ENCODE measurements around the gene NT5DC1.

The NT5DC1 gene

GRCh38 chr6:116286773-116287358 lies 186.2 kb downstream of the NT5DC1 start:
- Histone ChIP-seq H3K4me2 (ENCODE audit: low read depth, low read length) (no peak overlapping the region), H3K36me3 (replicated peaks; ENCODE audit: insufficient read depth, low read length) (no peaks in the 10 kb centered on the region), H3K27me3 (replicated peaks; ENCODE audit: insufficient read depth, low read length) (no peaks in the 10 kb centered on the region), H3K9ac (ENCODE audit: low read length) (no peak overlapping the region), H3K9me3 (replicated peaks; ENCODE audit: insufficient read depth, low read length) (no peaks in the 10 kb centered on the region), H3K27ac (ENCODE audit: low read length) (no peak overlapping the region), H3K4me1 (ENCODE audit: low read length) (peaks cover 4% of the 10 kb centered on the region), H2AFZ (ENCODE audit: low read length) (no peak overlapping the region), H3K4me3 (ENCODE audit: low read length) (no peak overlapping the region), H3F3A (ENCODE audit: insufficient read depth, low read length) (no peaks in the 10 kb centered on the region), H4K20me1 (ENCODE audit: insufficient read depth, low read length) (no peaks in the 10 kb centered on the region), H3K79me2 (ENCODE audit: low read length) (no peaks in the 10 kb centered on the region), H3K9me2 (replicated peaks; ENCODE audit: insufficient read depth, low read length) (no peaks in the 10 kb centered on the region)
- no peak for TF ChIP-seq EZH2phosphoT487 (IDR thresholded peaks at IDR 0.05; ENCODE audit: low read length)
- TF ChIP-seq EZH2 (optimal IDR thresholded peaks at IDR 0.05; ENCODE audit: low read depth, low read length) = no peak
- no peak for TF ChIP-seq CTCF (IDR thresholded peaks at IDR 0.05; ENCODE audit: low read length)
- DNase-seq = no peak

- no peaks in the 10 kb centered on the region for H3K36me3 ChIP-seq (replicated peaks; ENCODE audit: insufficient read depth, low read length)
- H3K27me3 ChIP-seq (replicated peaks; ENCODE audit: insufficient read depth, low read length) = no peaks in the 10 kb centered on the region
- no peak overlapping the region for H2AFZ ChIP-seq (ENCODE audit: low read length)
- no peaks in the 10 kb centered on the region for H4K20me1 ChIP-seq (ENCODE audit: insufficient read depth, low read length)
- DNase-seq = peak; percentile 43
- H3K79me2 ChIP-seq (ENCODE audit: low read length) = no peaks in the 10 kb centered on the region
- no peak overlapping the region for H3K9ac ChIP-seq (ENCODE audit: low read length)
- no peak overlapping the region for H3K27ac ChIP-seq (ENCODE audit: low read length)
- TF ChIP-seq EZH2phosphoT487 (IDR thresholded peaks at IDR 0.05; ENCODE audit: low read length) (no peak), CTCF (IDR thresholded peaks at IDR 0.05; ENCODE audit: low read length) (peak; percentile 74)
- H3K4me3 ChIP-seq (ENCODE audit: low read length) = no peak overlapping the region
- H3F3A ChIP-seq (ENCODE audit: insufficient read depth, low read length) = no peaks in the 10 kb centered on the region
- H3K9me2 ChIP-seq (replicated peaks; ENCODE audit: insufficient read depth, low read length) = no peaks in the 10 kb centered on the region
- H3K4me1 ChIP-seq (ENCODE audit: low read length) = peaks cover 10% of the 10 kb centered on the region
- no peak overlapping the region for H3K4me2 ChIP-seq (ENCODE audit: low read depth, low read length)
- H3K9me3 ChIP-seq (replicated peaks; ENCODE audit: insufficient read depth, low read length) = no peaks in the 10 kb centered on the region
Measured at GRCh38 chr6:116287689-116288282, 187.1 kb downstream of the NT5DC1 start.

GRCh38 chr6:116289876-116290275 lies 189.2 kb downstream of the NT5DC1 start:
- no peaks in the 10 kb centered on the region for H3K36me3 ChIP-seq (replicated peaks; ENCODE audit: insufficient read depth, low read length)
- H3K9me2 ChIP-seq (replicated peaks; ENCODE audit: insufficient read depth, low read length) = no peaks in the 10 kb centered on the region
- peaks cover 10% of the 10 kb centered on the region for H3K4me1 ChIP-seq (ENCODE audit: low read length)
- H3K27me3 ChIP-seq (replicated peaks; ENCODE audit: insufficient read depth, low read length) = no peaks in the 10 kb centered on the region
- TF ChIP-seq EZH2 (optimal IDR thresholded peaks at IDR 0.05; ENCODE audit: low read depth, low read length) (no peak), CTCF (IDR thresholded peaks at IDR 0.05; ENCODE audit: low read length) (no peak), EZH2phosphoT487 (IDR thresholded peaks at IDR 0.05; ENCODE audit: low read length) (no peak)
- no peaks in the 10 kb centered on the region for H3K9me3 ChIP-seq (replicated peaks; ENCODE audit: insufficient read depth, low read length)
- DNase-seq = no peak
- H2AFZ ChIP-seq (ENCODE audit: low read length) = no peak overlapping the region
- H3F3A ChIP-seq (ENCODE audit: insufficient read depth, low read length) = no peaks in the 10 kb centered on the region
- H3K4me3 ChIP-seq (ENCODE audit: low read length) = no peak overlapping the region
- H4K20me1 ChIP-seq (ENCODE audit: insufficient read depth, low read length) = no peaks in the 10 kb centered on the region
- H3K9ac ChIP-seq (ENCODE audit: low read length) = no peak overlapping the region
- no peaks in the 10 kb centered on the region for H3K79me2 ChIP-seq (ENCODE audit: low read length)
- H3K27ac ChIP-seq (ENCODE audit: low read length) = no peak overlapping the region
- H3K4me2 ChIP-seq (ENCODE audit: low read depth, low read length) = no peak overlapping the region
